DOHH2 (cell line): ENCODE measurements around the gene SIPA1L3.

ENCODE experiments used
- CTCF ChIP-seq: fragments of 200-600 bp; sonication (generic); IDR thresholded peaks from one replicate; pipeline ENCODE4 v1.5.1; 2014; ENCODE audit warnings: antibody characterized with exemption, mild to moderate bottlenecking, low read depth, low read length; ENCODE audit not compliant: poor library complexity, severe bottlenecking
- EZH2phosphoT487 ChIP-seq: fragments of 200-600 bp; sonication (generic); IDR thresholded peaks from 2 replicates; pipeline ENCODE4 v1.6.1; 2017; ENCODE audit warnings: borderline replicate concordance, mild to moderate bottlenecking, antibody characterized with exemption, low read length, moderate library complexity, mixed read lengths

GRCh38 chr19:38132781-38133180 lies 225.8 kb downstream of the SIPA1L3 start:
- TF ChIP-seq CTCF (no peak), EZH2phosphoT487 (no peak)
